ENCODE results near the gene YAF2.

DNA sequence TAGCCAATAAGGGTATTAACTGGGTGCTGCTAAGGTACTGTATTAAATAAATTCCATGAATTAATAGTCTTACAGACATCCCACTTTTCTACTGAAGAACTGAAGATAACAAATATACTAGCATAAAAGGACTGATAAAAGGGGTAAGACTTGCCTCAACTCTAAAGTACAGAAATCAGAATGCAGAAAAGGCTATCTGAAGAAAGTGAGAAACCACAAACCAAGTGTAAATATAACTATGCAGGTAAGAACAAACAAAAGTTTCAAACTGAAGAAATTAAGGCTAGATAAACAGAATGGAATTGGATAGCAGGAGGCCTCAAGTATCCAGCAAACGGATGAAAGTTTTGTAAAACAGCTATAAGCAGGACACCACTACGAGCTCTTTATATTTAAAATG, 29.5 kb downstream of the YAF2 start:
- TF ChIP-seq, protein P1, sequence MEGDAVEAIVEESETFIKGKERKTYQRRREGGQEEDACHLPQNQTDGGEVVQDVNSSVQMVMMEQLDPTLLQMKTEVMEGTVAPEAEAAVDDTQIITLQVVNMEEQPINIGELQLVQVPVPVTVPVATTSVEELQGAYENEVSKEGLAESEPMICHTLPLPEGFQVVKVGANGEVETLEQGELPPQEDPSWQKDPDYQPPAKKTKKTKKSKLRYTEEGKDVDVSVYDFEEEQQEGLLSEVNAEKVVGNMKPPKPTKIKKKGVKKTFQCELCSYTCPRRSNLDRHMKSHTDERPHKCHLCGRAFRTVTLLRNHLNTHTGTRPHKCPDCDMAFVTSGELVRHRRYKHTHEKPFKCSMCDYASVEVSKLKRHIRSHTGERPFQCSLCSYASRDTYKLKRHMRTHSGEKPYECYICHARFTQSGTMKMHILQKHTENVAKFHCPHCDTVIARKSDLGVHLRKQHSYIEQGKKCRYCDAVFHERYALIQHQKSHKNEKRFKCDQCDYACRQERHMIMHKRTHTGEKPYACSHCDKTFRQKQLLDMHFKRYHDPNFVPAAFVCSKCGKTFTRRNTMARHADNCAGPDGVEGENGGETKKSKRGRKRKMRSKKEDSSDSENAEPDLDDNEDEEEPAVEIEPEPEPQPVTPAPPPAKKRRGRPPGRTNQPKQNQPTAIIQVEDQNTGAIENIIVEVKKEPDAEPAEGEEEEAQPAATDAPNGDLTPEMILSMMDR (IDR thresholded peaks at IDR 0.05; ENCODE audit: insufficient read depth, low read length): no peak
- TF ChIP-seq, protein P2, sequence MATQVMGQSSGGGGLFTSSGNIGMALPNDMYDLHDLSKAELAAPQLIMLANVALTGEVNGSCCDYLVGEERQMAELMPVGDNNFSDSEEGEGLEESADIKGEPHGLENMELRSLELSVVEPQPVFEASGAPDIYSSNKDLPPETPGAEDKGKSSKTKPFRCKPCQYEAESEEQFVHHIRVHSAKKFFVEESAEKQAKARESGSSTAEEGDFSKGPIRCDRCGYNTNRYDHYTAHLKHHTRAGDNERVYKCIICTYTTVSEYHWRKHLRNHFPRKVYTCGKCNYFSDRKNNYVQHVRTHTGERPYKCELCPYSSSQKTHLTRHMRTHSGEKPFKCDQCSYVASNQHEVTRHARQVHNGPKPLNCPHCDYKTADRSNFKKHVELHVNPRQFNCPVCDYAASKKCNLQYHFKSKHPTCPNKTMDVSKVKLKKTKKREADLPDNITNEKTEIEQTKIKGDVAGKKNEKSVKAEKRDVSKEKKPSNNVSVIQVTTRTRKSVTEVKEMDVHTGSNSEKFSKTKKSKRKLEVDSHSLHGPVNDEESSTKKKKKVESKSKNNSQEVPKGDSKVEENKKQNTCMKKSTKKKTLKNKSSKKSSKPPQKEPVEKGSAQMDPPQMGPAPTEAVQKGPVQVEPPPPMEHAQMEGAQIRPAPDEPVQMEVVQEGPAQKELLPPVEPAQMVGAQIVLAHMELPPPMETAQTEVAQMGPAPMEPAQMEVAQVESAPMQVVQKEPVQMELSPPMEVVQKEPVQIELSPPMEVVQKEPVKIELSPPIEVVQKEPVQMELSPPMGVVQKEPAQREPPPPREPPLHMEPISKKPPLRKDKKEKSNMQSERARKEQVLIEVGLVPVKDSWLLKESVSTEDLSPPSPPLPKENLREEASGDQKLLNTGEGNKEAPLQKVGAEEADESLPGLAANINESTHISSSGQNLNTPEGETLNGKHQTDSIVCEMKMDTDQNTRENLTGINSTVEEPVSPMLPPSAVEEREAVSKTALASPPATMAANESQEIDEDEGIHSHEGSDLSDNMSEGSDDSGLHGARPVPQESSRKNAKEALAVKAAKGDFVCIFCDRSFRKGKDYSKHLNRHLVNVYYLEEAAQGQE (IDR thresholded peaks at IDR 0.05; ENCODE audit: insufficient replicate concordance, low read depth): no peak
- no peak for TF ChIP-seq POLR2AphosphoS5 (IDR thresholded peaks at IDR 0.05; ENCODE audit: low read depth)

All from HL-60 (cell line).